ENCODE data around the gene ZMAT5.

The ZMAT5 gene

GRCh38 chr22:29700206-29700899 is 66.5 kb downstream of the ZMAT5 start:
- H3K4me3 ChIP-seq = no peak overlapping the region
- H3K27ac ChIP-seq = no peak overlapping the region

GRCh38 chr22:29697853-29698598 is 68.8 kb downstream of the ZMAT5 start:
- H3K27ac ChIP-seq = no peak overlapping the region
- no peak overlapping the region for H3K4me3 ChIP-seq

- Histone ChIP-seq H3K27ac (no peak overlapping the region), H3K4me3 (no peak overlapping the region)
These were observed 71.5 kb downstream of the ZMAT5 start for GRCh38 chr22:29695129-29695926.

- H3K27ac ChIP-seq = no peak overlapping the region
- H3K4me3 ChIP-seq = no peak overlapping the region
These were observed 73.1 kb downstream of the ZMAT5 start for GRCh38 chr22:29693671-29694070.

GRCh38 chr22:29693161-29693560 is 73.6 kb downstream of the ZMAT5 start:
- Histone ChIP-seq H3K27ac (no peak overlapping the region), H3K4me3 (no peak overlapping the region)

- no peak overlapping the region for H3K27ac ChIP-seq
- H3K4me3 ChIP-seq = no peak overlapping the region
These were observed 74.5 kb downstream of the ZMAT5 start for GRCh38 chr22:29692327-29692640.

GRCh38 chr22:29691636-29692326 is 75.0 kb downstream of the ZMAT5 start:
- Histone ChIP-seq H3K27ac (no peak overlapping the region), H3K4me3 (no peak overlapping the region)

- no peak overlapping the region for H3K4me3 ChIP-seq
- no peak overlapping the region for H3K27ac ChIP-seq
These were observed 76.3 kb downstream of the ZMAT5 start for GRCh38 chr22:29690476-29690875.

- no peak overlapping the region for H3K4me3 ChIP-seq
- H3K27ac ChIP-seq = no peak overlapping the region
These were observed 77.0 kb downstream of the ZMAT5 start for GRCh38 chr22:29689880-29690213.

GRCh38 chr22:29689206-29689879 is 77.5 kb downstream of the ZMAT5 start:
- no peak overlapping the region for H3K27ac ChIP-seq
- no peak overlapping the region for H3K4me3 ChIP-seq

GRCh38 chr22:29684244-29684643 is 82.6 kb downstream of the ZMAT5 start:
- H3K4me3 ChIP-seq = no peak overlapping the region

GRCh38 chr22:29683536-29683935 is 83.3 kb downstream of the ZMAT5 start:
- no peak overlapping the region for H3K4me3 ChIP-seq
- no peak overlapping the region for H3K27ac ChIP-seq

More at GRCh38 chr22:29684244-29684643, 82.6 kb downstream of the ZMAT5 start:
- H3K27ac ChIP-seq = no peak overlapping the region

All from skin epidermis (tissue), 12 donors.